NB4 (cell line): Measurements from ENCODE around the gene BORCS6.

Experiments used
- MYC ChIP-seq: IDR thresholded peaks from 2 replicates; pipeline ENCODE4 v1.6.1; 2011; ENCODE audit warnings: low read depth, low read length
- POLR2A ChIP-seq: IDR thresholded peaks from 2 replicates; pipeline ENCODE4 v1.6.1; 2011; ENCODE audit warnings: mild to moderate bottlenecking; ENCODE audit not compliant: insufficient read length; ENCODE audit errors: extremely low read depth
- TF ChIP-seq, protein P1 (sequence below): IDR thresholded peaks from one replicate; pipeline ENCODE4 v1.5.1; 2012; ENCODE audit warnings: low read depth, low read length
- TF ChIP-seq, protein P2 (sequence below): IDR thresholded peaks from 2 replicates; pipeline ENCODE4 v1.6.1; 2011; ENCODE audit warnings: low read depth, low read length

DNA sequence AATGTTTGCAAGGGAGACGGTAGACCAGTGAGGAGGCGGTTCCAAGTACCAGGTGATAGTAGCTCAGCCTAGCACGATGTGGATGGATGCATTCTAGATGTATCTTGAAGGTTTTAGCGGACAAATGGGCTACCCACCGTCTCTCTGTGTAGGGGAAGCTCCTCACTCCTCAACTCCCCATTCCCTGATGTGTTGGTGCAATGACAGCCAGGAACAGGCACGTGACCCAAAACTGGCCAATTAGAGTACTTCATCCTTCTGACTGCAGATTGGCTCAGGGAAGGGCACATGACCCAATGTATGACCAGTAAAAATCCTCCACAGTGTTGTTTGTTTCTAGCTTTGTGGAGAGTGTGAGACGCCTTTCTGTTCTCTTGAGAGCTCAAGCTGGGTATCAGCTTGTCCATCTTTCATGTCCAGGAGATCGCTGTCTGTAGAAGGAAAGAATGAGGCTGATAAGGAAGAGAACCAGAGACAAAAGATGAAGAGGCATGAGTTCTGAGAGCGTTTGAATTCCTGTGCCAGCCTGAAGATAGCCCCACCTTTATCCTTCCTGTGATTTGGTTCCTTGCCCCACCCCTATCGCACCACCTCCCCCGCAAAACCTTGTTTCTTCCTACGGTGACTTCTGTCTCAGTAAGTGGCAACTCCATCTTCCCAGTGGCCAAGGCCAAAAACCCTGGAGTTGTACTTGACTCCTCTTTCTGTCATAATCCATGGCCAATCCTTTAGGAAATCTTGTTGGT lies 2.3 kb upstream of the BORCS6 start:
- TF ChIP-seq POLR2A (peak; percentile 50), MYC (no peak; the same call in none of the 2 replicates)
- TF ChIP-seq, protein P1, sequence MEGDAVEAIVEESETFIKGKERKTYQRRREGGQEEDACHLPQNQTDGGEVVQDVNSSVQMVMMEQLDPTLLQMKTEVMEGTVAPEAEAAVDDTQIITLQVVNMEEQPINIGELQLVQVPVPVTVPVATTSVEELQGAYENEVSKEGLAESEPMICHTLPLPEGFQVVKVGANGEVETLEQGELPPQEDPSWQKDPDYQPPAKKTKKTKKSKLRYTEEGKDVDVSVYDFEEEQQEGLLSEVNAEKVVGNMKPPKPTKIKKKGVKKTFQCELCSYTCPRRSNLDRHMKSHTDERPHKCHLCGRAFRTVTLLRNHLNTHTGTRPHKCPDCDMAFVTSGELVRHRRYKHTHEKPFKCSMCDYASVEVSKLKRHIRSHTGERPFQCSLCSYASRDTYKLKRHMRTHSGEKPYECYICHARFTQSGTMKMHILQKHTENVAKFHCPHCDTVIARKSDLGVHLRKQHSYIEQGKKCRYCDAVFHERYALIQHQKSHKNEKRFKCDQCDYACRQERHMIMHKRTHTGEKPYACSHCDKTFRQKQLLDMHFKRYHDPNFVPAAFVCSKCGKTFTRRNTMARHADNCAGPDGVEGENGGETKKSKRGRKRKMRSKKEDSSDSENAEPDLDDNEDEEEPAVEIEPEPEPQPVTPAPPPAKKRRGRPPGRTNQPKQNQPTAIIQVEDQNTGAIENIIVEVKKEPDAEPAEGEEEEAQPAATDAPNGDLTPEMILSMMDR, result no peak
- TF ChIP-seq, protein P2, sequence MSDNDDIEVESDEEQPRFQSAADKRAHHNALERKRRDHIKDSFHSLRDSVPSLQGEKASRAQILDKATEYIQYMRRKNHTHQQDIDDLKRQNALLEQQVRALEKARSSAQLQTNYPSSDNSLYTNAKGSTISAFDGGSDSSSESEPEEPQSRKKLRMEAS, result peak; percentile 98
